GM18511 (cell line): ENCODE measurements around the gene DENND5B.

Source experiments
- ATAC-seq: cut with Tn5 transposase; IDR thresholded peaks from one replicate; pipeline ENCODE4 v1.9.1; 2021; ENCODE audit warnings: mild to moderate bottlenecking, moderate library complexity; ENCODE audit not compliant: unreplicated experiment

Gene DENND5B

GRCh38 chr12:31342286-31342685 is 248.7 kb downstream of the DENND5B start:
- no peak for ATAC-seq

- ATAC-seq: no peak
Observed at GRCh38 chr12:31339831-31340622, 250.9 kb downstream of the DENND5B start.

DNA sequence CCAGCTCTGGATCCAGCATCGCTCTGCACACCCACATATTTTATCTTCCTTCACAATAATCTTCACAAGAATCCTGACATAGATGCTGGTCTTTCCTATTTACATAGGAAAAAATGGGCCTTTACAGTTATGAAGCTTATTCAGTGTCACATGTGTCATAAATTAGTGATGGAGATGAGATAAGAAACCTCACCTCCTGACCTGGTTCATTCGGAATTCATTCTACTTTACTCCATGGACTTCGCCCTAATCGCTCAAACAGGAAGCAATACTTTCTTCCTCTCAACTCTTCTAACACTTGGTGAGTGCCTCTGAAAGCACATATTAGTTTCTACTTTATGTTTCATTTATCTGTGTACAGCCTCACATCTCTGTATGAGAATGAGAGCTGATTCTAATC is 253.0 kb downstream of the DENND5B start:
- ATAC-seq: no peak
